GM15510 (cell line): Measurements from ENCODE around the gene DENND4A.

Experiments
- POLR2A ChIP-seq: IDR thresholded peaks from 3 replicates; pipeline ENCODE4 v1.6.1; 2011; ENCODE audit warnings: borderline replicate concordance; ENCODE audit not compliant: insufficient read length; ENCODE audit errors: extremely low read depth

The DENND4A gene

DNA sequence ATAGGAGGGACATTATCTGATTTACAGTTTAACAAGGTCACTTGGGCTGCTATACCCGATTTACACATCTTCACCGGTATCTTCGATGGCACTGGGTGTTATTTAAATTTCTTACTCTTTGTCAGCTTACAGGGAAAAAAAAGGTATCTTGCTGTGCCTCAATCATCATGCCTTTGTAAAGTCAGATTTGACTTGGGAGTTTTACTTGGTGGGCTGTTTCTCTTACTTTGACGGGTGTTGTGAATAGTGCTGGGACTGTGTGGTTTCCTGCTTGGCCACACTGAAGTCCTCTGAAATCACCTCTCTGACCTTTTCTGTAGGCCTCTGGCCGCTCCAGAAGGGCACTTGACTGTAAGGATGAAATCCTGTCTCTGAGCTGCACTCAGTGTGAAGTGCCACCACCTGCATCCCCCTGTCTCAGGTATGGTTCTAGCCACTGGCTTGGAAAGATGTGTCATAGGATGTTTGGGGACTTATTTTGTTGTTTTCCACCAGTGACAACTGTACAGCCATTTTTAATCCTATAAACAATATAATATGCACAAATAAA is 173.5 kb downstream of the DENND4A start:
- no peak for TF ChIP-seq POLR2A

GRCh38 chr15:65612949-65613744 is 178.9 kb downstream of the DENND4A start:
- TF ChIP-seq POLR2A = no peak

- no peak for TF ChIP-seq POLR2A
These were observed 179.5 kb downstream of the DENND4A start for GRCh38 chr15:65612616-65612946.

- TF ChIP-seq POLR2A = no peak
These were observed 180.0 kb downstream of the DENND4A start for GRCh38 chr15:65611888-65612615.

GRCh38 chr15:65610871-65611718 is 181.0 kb downstream of the DENND4A start, which contains the start of gene INTS14:
Gene INTS14, minus strand, starts transcription at chr15:65611131. Its CDS starts 3,751 bp downstream, at chr15:65607380.
- peak; percentile 94 for TF ChIP-seq POLR2A
